ENCODE measurements around the gene CHRNB1. TPM values are rescaled to one million over a fixed set of nuclear protein-coding genes. Genes with fewer than 3 reads are reported as not detected.
"Not testable (repeated sequence)": the region's sequence is repeated elsewhere in the genome, so short reads cannot be mapped to it uniquely, and the experiment has no call there.

CHRNB1 gene
- total RNA-seq, 4 donors from 2014 or later: 82.3 to 202 (median 101) TPM

- H3K4me3 ChIP-seq: peak overlapping the region; percentile 80 to 99 (median 92)
- no peaks in the 10 kb centered on the region for H3K36me3 ChIP-seq
- peak; percentile 27 to 66 for DNase-seq
- intact Hi-C loops (cut with DNase I; ENCODE audit: low total_unique reads) (no loop called here), in situ Hi-C loops (cut with MboI; ENCODE audit: low sequenced_read_pairs in 4 of 4) (loop anchor here in 1 of 4 donors (5.0 kb wide), 1 partner anchor 36 kb away; no protein-coding TSS in a partner anchor)
- peaks cover 59 to 79% of the 10 kb centered on the region in 2 donors for H3K4me1 ChIP-seq
- H3K27me3 ChIP-seq: no peaks in the 10 kb centered on the region
- peak in 1 of 5 experiments; percentile 9 for TF ChIP-seq CTCF (IDR thresholded peaks at IDR 0.05 in 4 of 5, conservative IDR thresholded peaks at IDR 0.05 in 1 of 5)
- TF ChIP-seq POLR2A (IDR thresholded peaks at IDR 0.05): peak in 1 of 2 donors; percentile 0
- H3K27ac ChIP-seq: peak overlapping the region; percentile 97 to 100 (median 100)
- peak; percentile 8 to 10 for ATAC-seq
- H3K9me3 ChIP-seq: no peaks in the 10 kb centered on the region
Observed at GRCh38 chr17:7478276-7479212, 33.7 kb downstream of the CHRNB1 start.

GRCh38 chr17:7479213-7480088, 34.6 kb downstream of the CHRNB1 start, which contains the start of gene ZBTB4:
Gene ZBTB4, minus strand, starts transcription at chr17:7479631. Its CDS starts 12,830 bp downstream, at chr17:7466801.
- Histone ChIP-seq H3K27ac (peak within 1 kb of the TSS; percentile 97 to 100 (median 100)), H3K27me3 (no peaks in the 10 kb centered on the region), H3K4me1 (peaks cover 53 to 71% of the 10 kb centered on the region in 2 donors), H3K9me3 (no peaks in the 10 kb centered on the region), H3K4me3 (peak within 1 kb of the TSS; percentile 80 to 99 (median 93)), H3K36me3 (no peaks in the 10 kb centered on the region)
- intact Hi-C loops (cut with DNase I; ENCODE audit: low total_unique reads): loop anchor here (5.0 to 10.0 kb wide), 2 partner anchors 455 to 827 kb away; partner anchors contain the start of genes BCL6B, C17orf100 and MED31
- DNase-seq: peak; percentile 32 to 53
- TF ChIP-seq POLR2A (IDR thresholded peaks at IDR 0.05) (peak; percentile 77 to 85), CTCF (IDR thresholded peaks at IDR 0.05 in 4 of 5, conservative IDR thresholded peaks at IDR 0.05 in 1 of 5) (no peak)
- in situ Hi-C loops (cut with MboI; ENCODE audit: low sequenced_read_pairs in 4 of 4): loop anchor here in 1 of 4 donors (5.0 kb wide), 1 partner anchor 37 kb away; no protein-coding TSS in a partner anchor
- ATAC-seq: peak; percentile 5 to 6

GRCh38 chr17:7480089-7480384, 35.2 kb downstream of the CHRNB1 start:
- Histone ChIP-seq H3K9me3 (no peaks in the 10 kb centered on the region), H3K27me3 (no peaks in the 10 kb centered on the region), H3K4me3 (peak overlapping the region; percentile 80 to 99 (median 93)), H3K4me1 (peaks cover 48 to 67% of the 10 kb centered on the region in 2 donors), H3K36me3 (no peaks in the 10 kb centered on the region), H3K27ac (peak overlapping the region; percentile 97 to 100 (median 100))
- intact Hi-C loops (cut with DNase I; ENCODE audit: low total_unique reads) (loop anchor here (5.0 to 10.0 kb wide), 2 partner anchors 455 to 828 kb away; partner anchors contain the start of genes BCL6B, C17orf100 and MED31), in situ Hi-C loops (cut with MboI; ENCODE audit: low sequenced_read_pairs in 4 of 4) (no loop called here)
- ATAC-seq (no peak), DNase-seq (no peak)
- TF ChIP-seq CTCF (IDR thresholded peaks at IDR 0.05 in 4 of 5, conservative IDR thresholded peaks at IDR 0.05 in 1 of 5) (no peak), POLR2A (IDR thresholded peaks at IDR 0.05) (no peak)

- DNase-seq; in situ Hi-C loops (cut with MboI; ENCODE audit: low sequenced_read_pairs in 4 of 4); H3K9me3 ChIP-seq; H3K36me3 ChIP-seq; ATAC-seq; H3K27me3 ChIP-seq: not testable (repeated sequence)
- intact Hi-C loops (cut with DNase I; ENCODE audit: low total_unique reads): loop anchor here (5.0 to 10.0 kb wide), 2 partner anchors 456 to 829 kb away; partner anchors contain the start of genes BCL6B, C17orf100 and MED31
- Histone ChIP-seq H3K4me3 (peak within 1 kb of the TSS in 3 of 4 donors; percentile 80 to 99 (median 93)), H3K4me1 (peaks cover 46 to 69% of the 10 kb centered on the region in 2 donors), H3K27ac (peak within 1 kb of the TSS; percentile 100)
Observed at GRCh38 chr17:7481275-7481674, 36.4 kb downstream of the CHRNB1 start, which contains the start of gene SLC35G6. Gene SLC35G6, plus strand, starts transcription at chr17:7481446. Its CDS starts 71 bp downstream, at chr17:7481517.

- H3K27me3 ChIP-seq; ATAC-seq; H3K36me3 ChIP-seq; in situ Hi-C loops (cut with MboI; ENCODE audit: low sequenced_read_pairs in 4 of 4); DNase-seq; H3K9me3 ChIP-seq: not testable (repeated sequence)
- intact Hi-C loops (cut with DNase I; ENCODE audit: low total_unique reads): loop anchor here (2.0 to 10.0 kb wide), 4 partner anchors 233 to 830 kb away; partner anchors contain the start of genes BCL6B, C17orf100 and MED31
- Histone ChIP-seq H3K4me3 (peak overlapping the region in 1 of 4 donors; percentile 84), H3K4me1 (peaks cover 46 to 69% of the 10 kb centered on the region in 2 donors), H3K27ac (peak overlapping the region; percentile 100)
Observed at GRCh38 chr17:7481842-7482741, 37.2 kb downstream of the CHRNB1 start.

- H3K9me3 ChIP-seq; H3K27me3 ChIP-seq; H3K36me3 ChIP-seq; in situ Hi-C loops (cut with MboI; ENCODE audit: low sequenced_read_pairs in 4 of 4); ATAC-seq; DNase-seq: not testable (repeated sequence)
- intact Hi-C loops (cut with DNase I; ENCODE audit: low total_unique reads): loop anchor here (2.0 to 10.0 kb wide), 4 partner anchors 234 to 830 kb away; partner anchors contain the start of genes BCL6B, C17orf100 and MED31
- H3K4me1 ChIP-seq: peaks cover 46 to 69% of the 10 kb centered on the region in 2 donors
- peak overlapping the region; percentile 82 to 90 (median 86) for H3K4me3 ChIP-seq
- peak overlapping the region; percentile 100 for H3K27ac ChIP-seq
Observed at GRCh38 chr17:7482742-7483088, 37.9 kb downstream of the CHRNB1 start.

Measured in gastrocnemius medialis (tissue), 4 donors.